H1 (cell line): ENCODE results near the gene GBF1. TPM values are rescaled to one million over a fixed set of nuclear protein-coding genes. Genes with fewer than 3 reads are reported as not detected.
"Not testable (repeated sequence)": the region's sequence is repeated elsewhere in the genome, so short reads cannot be mapped to it uniquely, and the experiment has no call there.

Source experiments
- CTCF ChIA-PET: fragments of 300-600 bp; sonication (Branson Sonifier 250); formaldehyde crosslinking; loops from one replicate; lab custom pipeline; 2021; ENCODE audit not compliant: partially characterized antibody; lab: Charles Lee
- POLR2A ChIA-PET: fragments of 300-600 bp; sonication (Branson Sonifier 250); formaldehyde crosslinking; loops from one replicate; lab custom pipeline; 2021; ENCODE audit warnings: inconsistent platforms; ENCODE audit not compliant: partially characterized antibody; lab: Charles Lee
- DNase-seq, 2 experiments: peaks; one replicate each; pipeline versions ENCODE4 v3.0.0 to v3.0.0-alpha.2; 2010 to 2022; ENCODE audit warnings: low spot score in 2 of 2, low read depth in 1 of 2, mixed read lengths in 1 of 2
- FAIRE-seq: peaks from 2 replicates; lab custom pipeline; 2011; peaks lifted over from hg19 to GRCh38; lab: Jason Lieb, UNC
- H2AFZ ChIP-seq: 2 replicates; pipeline ENCODE4 v1.8.1; 2012; ENCODE audit warnings: low read length, inconsistent platforms
- H2AK5ac ChIP-seq: 2 replicates; pipeline ENCODE4 v1.6.1; 2013; ENCODE audit warnings: low read depth, low read length
- H2BK120ac ChIP-seq: replicated peaks from 2 replicates; pipeline ENCODE3; 2013; ENCODE audit warnings: low read depth, low read length, inconsistent platforms
- H2BK12ac ChIP-seq: 2 replicates; pipeline ENCODE4 v1.6.1; 2013; ENCODE audit warnings: low read depth, low read length
- H2BK15ac ChIP-seq: 2 replicates; pipeline ENCODE4 v1.6.1; 2013; ENCODE audit warnings: low read length
- H2BK20ac ChIP-seq: 2 replicates; pipeline ENCODE4 v1.6.1; 2013; ENCODE audit warnings: low read length
- H2BK5ac ChIP-seq: 2 replicates; pipeline ENCODE4 v1.6.1; 2013; ENCODE audit warnings: low read depth, low read length
- H3K14ac ChIP-seq: 2 replicates; pipeline ENCODE4 v1.6.1; 2013; ENCODE audit warnings: inconsistent platforms; ENCODE audit not compliant: insufficient read length
- H3K18ac ChIP-seq: 2 replicates; pipeline ENCODE4 v1.6.1; 2013; ENCODE audit warnings: low read length; ENCODE audit errors: extremely low read depth
- H3K23ac ChIP-seq: 2 replicates; pipeline ENCODE4 v1.6.1; 2013; ENCODE audit warnings: inconsistent platforms; ENCODE audit not compliant: insufficient read length
- H3K23me2 ChIP-seq: 2 replicates; pipeline ENCODE4 v1.6.1; 2013; ENCODE audit warnings: low read depth, low read length
- H3K27ac ChIP-seq: 2 replicates; pipeline ENCODE4 v1.6.1; 2011; ENCODE audit warnings: low read depth, low read length, inconsistent platforms
- H3K27me3 ChIP-seq, 4 experiments: replicated peaks in 1 of 4; 1 replicate in 1 of 4; 2 replicates in 3 of 4; pipeline versions ENCODE4 v1.6.1 to v1.8.1; 2011 to 2013; ENCODE audit warnings: low read length in 3 of 4, mild to moderate bottlenecking in 3 of 4, inconsistent platforms in 2 of 4, mixed read lengths in 2 of 4, moderate library complexity in 1 of 4; ENCODE audit not compliant: control insufficient read depth in 3 of 4, insufficient read depth in 3 of 4; ENCODE audit errors: extremely low read depth in 1 of 4
- H3K36me3 ChIP-seq, 4 experiments: 2 replicates each; pipeline versions ENCODE4 v1.6.1 to v1.8.1; 2011 to 2013; ENCODE audit warnings: mild to moderate bottlenecking in 4 of 4, low read length in 3 of 4, moderate library complexity in 2 of 4, control low read depth in 1 of 4, inconsistent platforms in 1 of 4; ENCODE audit not compliant: insufficient read depth in 4 of 4, control insufficient read depth in 2 of 4
- H3K4ac ChIP-seq: replicated peaks from 2 replicates; pipeline ENCODE3; 2013; ENCODE audit warnings: low read length, low read depth, mixed read lengths, inconsistent platforms; ENCODE audit not compliant: insufficient read length
- H3K4me1 ChIP-seq, 4 experiments: replicated peaks in 1 of 4; 1 replicate in 1 of 4; 2 replicates in 3 of 4; pipeline versions ENCODE4 v1.6.1 to v1.8.1; 2011 to 2013; ENCODE audit warnings: low read length in 3 of 4, inconsistent platforms in 2 of 4, mixed read lengths in 1 of 4; ENCODE audit not compliant: insufficient read depth in 4 of 4, control insufficient read depth in 3 of 4
- H3K4me2 ChIP-seq, 2 experiments: 2 replicates each; pipeline versions ENCODE4 v1.6.1 to v1.8.1; 2011 to 2013; ENCODE audit warnings: low read depth in 2 of 2, low read length in 2 of 2, control low read depth in 1 of 2, inconsistent platforms in 1 of 2, mild to moderate bottlenecking in 1 of 2; ENCODE audit not compliant: insufficient read depth in 1 of 2
- H3K4me3 ChIP-seq, 4 experiments: fragments of 200-600, 300-600 bp in 1 of 4; sonication (generic), shearing (Covaris generic), sonication (Bioruptor Twin) in 1 of 4; 2 replicates each; pipeline versions ENCODE4 v1.5.1 to v1.8.1; 2011 to 2016; ENCODE audit warnings: low read length in 4 of 4, low read depth in 3 of 4, control low read depth in 2 of 4, inconsistent platforms in 2 of 4, mild to moderate bottlenecking in 2 of 4, mixed read lengths in 1 of 4, moderate library complexity in 1 of 4; ENCODE audit not compliant: insufficient read depth in 2 of 4; ENCODE audit errors: extremely low read depth in 1 of 4
- H3K56ac ChIP-seq: replicated peaks from 2 replicates; pipeline ENCODE3; 2013; ENCODE audit warnings: low read depth, mild to moderate bottlenecking, mixed read lengths, low read length, inconsistent platforms; ENCODE audit not compliant: insufficient read length
- H3K79me1 ChIP-seq: 2 replicates; pipeline ENCODE4 v1.6.1; 2013; ENCODE audit warnings: low read depth, low read length, control low read depth
- H3K79me2 ChIP-seq, 2 experiments: 2 replicates each; pipeline versions ENCODE4 v1.6.1 to v1.8.1; 2012 to 2013; ENCODE audit warnings: low read length in 2 of 2, mild to moderate bottlenecking in 2 of 2, inconsistent platforms in 1 of 2; ENCODE audit not compliant: insufficient read depth in 2 of 2, control insufficient read depth in 1 of 2
- H3K9ac ChIP-seq, 4 experiments: replicated peaks in 1 of 4; 1 replicate in 1 of 4; 2 replicates in 3 of 4; pipeline versions ENCODE4 v1.6.1 to v1.8.1; 2011 to 2013; ENCODE audit warnings: low read depth in 3 of 4, low read length in 3 of 4, control low read depth in 2 of 4, mild to moderate bottlenecking in 2 of 4, moderate library complexity in 2 of 4, inconsistent platforms in 1 of 4; ENCODE audit errors: extremely low read depth in 1 of 4
- H3K9me3 ChIP-seq, 2 experiments: 2 replicates each; pipeline versions ENCODE4 v1.6.1 to v1.8.1; 2012 to 2013; ENCODE audit warnings: mild to moderate bottlenecking in 2 of 2, moderate library complexity in 2 of 2, control low read depth in 1 of 2, inconsistent platforms in 1 of 2, low read depth in 1 of 2, low read length in 1 of 2, mixed read lengths in 1 of 2; ENCODE audit not compliant: insufficient read depth in 2 of 2
- H4K20me1 ChIP-seq, 2 experiments: replicated peaks in 1 of 2; 2 replicates each; pipeline versions ENCODE3 to v1.8.1; 2011 to 2013; ENCODE audit warnings: inconsistent platforms in 2 of 2, low read length in 2 of 2, mild to moderate bottlenecking in 1 of 2; ENCODE audit not compliant: insufficient read depth in 2 of 2, control insufficient read depth in 1 of 2
- H4K5ac ChIP-seq: 2 replicates; pipeline ENCODE4 v1.6.1; 2013; ENCODE audit warnings: low read length, low read depth, mixed read lengths, inconsistent platforms; ENCODE audit not compliant: insufficient read length
- H4K8ac ChIP-seq: 2 replicates; pipeline ENCODE4 v1.8.0; 2013; ENCODE audit warnings: mild to moderate bottlenecking, moderate library complexity, low read length, inconsistent platforms; ENCODE audit not compliant: insufficient read depth; ENCODE audit errors: extremely low read depth
- H4K91ac ChIP-seq: replicated peaks from 2 replicates; pipeline ENCODE3; 2013; ENCODE audit warnings: low read length, mixed read lengths, inconsistent platforms; ENCODE audit not compliant: insufficient read length
- WGBS, 2 experiments: shearing (Covaris generic) in 1 of 2; methylation state at CpG; one replicate each; pipeline versions ENCODE4 v1.1.6 to v1.1.7; 2013 to 2015; ENCODE audit warnings: low lambda C conversion rate in 2 of 2, mixed read lengths in 2 of 2, inconsistent platforms in 1 of 2, low coverage in 1 of 2, missing lambda C conversion rate in 1 of 2; ENCODE audit not compliant: insufficient replicate concordance in 2 of 2, insufficient coverage in 1 of 2, insufficient read length in 1 of 2; ENCODE audit errors: extremely low coverage in 1 of 2, missing lambda C conversion rate in 1 of 2; 5-methylcytosine and 5-hydroxymethylcytosine counted together
- polyA plus RNA-seq, 7 experiments: library from polyadenylated mRNA; depleted of rRNA in 3 of 7; stranded (reverse) in 5 of 7; unstranded in 2 of 7; fragments of >200 nt in 5 of 7; fragments of 200-250 nt in 2 of 7; gene quantifications; 1 replicate in 5 of 7; 2 replicates in 1 of 7; 4 replicates in 1 of 7; pipeline versions ENCODE4 v1.2.1 to v1.2.3, GENCODE V29; 2011 to 2013; ENCODE audit warnings: missing spikeins in 2 of 7, mixed read lengths in 2 of 7
- total RNA-seq: library from RNA; stranded (reverse); fragmentation: NEBNext Ultra II Directional; extraction: Animal tissue kit (Norgen Biotek cat#: 25700); gene quantifications from 2 replicates; pipeline ENCODE4 v1.2.1, GENCODE V29; 2021

GBF1 gene
- total and polyA plus RNA-seq, 2 of the 8 experiments (the other 6 are each of a cell fraction or from before 2014, with no cell fraction given), result 11.0 to 25.5 TPM

DNA sequence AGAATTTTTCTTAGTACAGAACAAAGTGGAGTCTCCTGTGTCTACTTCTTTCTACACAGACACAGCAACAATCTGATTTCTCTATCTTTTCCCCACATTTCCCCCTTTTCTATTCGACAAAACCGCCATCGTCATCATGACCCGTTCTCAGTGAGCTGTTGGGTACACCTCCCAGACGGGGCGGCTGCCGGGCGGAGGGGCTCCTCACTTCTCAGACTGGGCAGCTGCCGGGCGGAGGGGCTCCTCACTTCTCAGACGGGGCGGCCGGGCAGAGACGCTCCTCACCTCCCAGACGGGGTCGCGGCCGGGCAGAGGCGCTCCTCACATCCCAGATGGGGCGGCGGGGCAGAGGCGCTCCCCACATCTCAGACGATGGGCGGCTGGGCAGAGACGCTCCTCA is 56.0 kb downstream of the GBF1 start:
- H2BK120ac ChIP-seq, DNase-seq, H3K4me2 ChIP-seq, H3K23ac ChIP-seq, H3K79me2 ChIP-seq, H3K9me3 ChIP-seq, H3K4me1 ChIP-seq, H2BK5ac ChIP-seq, H3K14ac ChIP-seq, CTCF ChIA-PET, H3K23me2 ChIP-seq, H3K79me1 ChIP-seq, H3K27ac ChIP-seq, H4K20me1 ChIP-seq, H2BK15ac ChIP-seq, H3K36me3 ChIP-seq, H3K27me3 ChIP-seq, H4K8ac ChIP-seq, POLR2A ChIA-PET, H2AFZ ChIP-seq, FAIRE-seq, H2AK5ac ChIP-seq, H4K5ac ChIP-seq, H3K4me3 ChIP-seq, H3K56ac ChIP-seq, H3K9ac ChIP-seq, H3K18ac ChIP-seq, H2BK12ac ChIP-seq, H3K4ac ChIP-seq, H4K91ac ChIP-seq, H2BK20ac ChIP-seq: not testable (repeated sequence)
- 90% methylated on average over 8 of the region's 25 CpGs; no CpG with 5 or more reads in 1 of the 2 experiments for WGBS, 2 experiments
